Esophagus mucosa (tissue), 1 donor: ENCODE measurements around the gene BPTF. TPM values are rescaled to one million over a fixed set of nuclear protein-coding genes. Genes with fewer than 3 reads are reported as not detected.
"Not testable (repeated sequence)": the region's sequence is repeated elsewhere in the genome, so short reads cannot be mapped to it uniquely, and the experiment has no call there.

Experiments used
- ATAC-seq: fragments of 200-7000 bp; cut with Tn5 transposase; one replicate; pipeline ENCODE4 v1.9.1; 2020
- total RNA-seq: library from RNA; stranded (reverse); gene quantifications from one replicate; pipeline ENCODE4 v1.2.4, GENCODE V29; 2023
- donor health status: DM: yes; HTN: yes; CAD: no.

Gene BPTF
- total RNA-seq, 1 donor from 2014 or later: 47.8 TPM

- ATAC-seq: no peak
Measured at GRCh38 chr17:67836205-67836987, 11.1 kb downstream of the BPTF start.

DNA sequence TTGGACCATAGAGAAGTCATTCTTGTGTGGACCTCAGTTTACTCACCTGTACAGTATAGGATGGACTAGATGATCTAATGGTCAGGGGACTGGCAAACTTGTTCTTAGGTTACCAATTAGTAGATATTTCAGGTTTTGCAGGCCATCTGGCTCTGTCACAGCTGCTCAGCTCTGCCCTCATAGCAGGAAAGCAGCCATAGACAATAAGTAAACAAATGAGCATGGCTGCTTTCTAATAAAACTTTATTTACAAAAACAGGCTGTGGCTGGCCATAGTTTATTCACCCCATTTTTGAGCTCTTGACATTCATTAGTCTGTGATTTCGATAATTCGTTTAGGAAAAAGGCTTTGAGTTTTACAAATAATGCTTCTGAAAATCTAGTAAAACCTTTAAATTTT, 12.7 kb downstream of the BPTF start:
- peak; percentile 49 for ATAC-seq

GRCh38 chr17:67838538-67838937, 13.2 kb downstream of the BPTF start:
- ATAC-seq: no peak

DNA sequence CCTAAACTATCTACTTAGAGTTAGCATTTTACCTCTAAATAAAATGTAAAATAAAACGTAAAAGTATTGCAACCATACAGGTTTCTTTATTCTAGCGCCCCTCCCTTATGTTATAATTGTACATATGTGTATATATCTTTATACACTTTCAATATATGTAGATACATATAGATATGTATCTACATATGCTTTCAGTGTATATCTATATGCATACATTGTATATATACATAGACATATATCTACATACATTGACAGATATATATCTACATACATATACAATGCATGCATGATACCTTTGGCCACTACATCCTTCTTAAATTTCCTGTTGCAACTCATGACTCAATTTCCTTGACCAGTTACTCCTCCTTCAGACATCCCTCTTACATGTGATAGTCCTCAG, 16.7 kb downstream of the BPTF start:
- no peak for ATAC-seq

GRCh38 chr17:67842648-67843047, 17.3 kb downstream of the BPTF start:
- ATAC-seq: no peak

- ATAC-seq: no peak
Measured at GRCh38 chr17:67845374-67845773, 20.1 kb downstream of the BPTF start.

DNA sequence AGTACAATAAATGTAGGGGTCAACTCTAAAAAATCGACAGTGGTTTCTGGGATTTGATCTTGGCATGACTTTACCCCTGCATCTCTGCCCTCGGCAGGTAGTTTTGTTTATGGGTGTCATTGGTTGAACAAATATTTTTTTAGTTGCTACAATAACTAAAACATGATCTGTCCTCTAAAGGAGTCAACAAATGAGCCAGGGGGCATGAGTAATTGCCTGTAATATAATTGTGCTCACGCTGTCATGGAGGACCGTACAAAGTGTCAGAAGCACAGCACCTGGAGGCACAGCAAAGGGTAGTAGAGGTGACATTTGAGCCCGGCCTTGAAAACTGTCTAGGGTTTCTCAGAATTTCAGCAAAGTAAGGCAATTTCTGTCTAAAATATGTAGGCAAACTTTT, 22.9 kb downstream of the BPTF start:
- not testable (repeated sequence) for ATAC-seq

GRCh38 chr17:67848846-67849245, 23.5 kb downstream of the BPTF start:
- not testable (repeated sequence) for ATAC-seq

- no peak for ATAC-seq
Measured at GRCh38 chr17:67850991-67851631, 25.8 kb downstream of the BPTF start.

DNA sequence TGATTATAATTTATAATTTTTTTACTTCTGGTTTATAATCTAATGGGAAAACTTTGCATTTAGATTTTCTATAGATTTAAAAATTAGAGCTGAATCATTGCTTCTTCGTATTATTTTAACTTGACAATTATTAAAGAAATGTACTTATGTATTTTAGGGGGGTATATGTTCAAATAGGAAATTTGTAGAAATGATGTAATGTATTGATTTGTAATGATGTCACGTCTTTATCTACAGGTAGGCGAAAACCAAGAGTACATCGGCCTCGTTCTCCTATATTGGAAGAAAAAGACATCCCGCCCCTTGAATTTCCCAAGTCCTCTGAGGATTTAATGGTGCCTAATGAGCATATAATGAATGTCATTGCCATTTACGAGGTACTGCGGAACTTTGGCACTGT, 28.4 kb downstream of the BPTF start:
- ATAC-seq: no peak

- no peak for ATAC-seq
Measured at GRCh38 chr17:67854378-67854777, 29.1 kb downstream of the BPTF start.

DNA sequence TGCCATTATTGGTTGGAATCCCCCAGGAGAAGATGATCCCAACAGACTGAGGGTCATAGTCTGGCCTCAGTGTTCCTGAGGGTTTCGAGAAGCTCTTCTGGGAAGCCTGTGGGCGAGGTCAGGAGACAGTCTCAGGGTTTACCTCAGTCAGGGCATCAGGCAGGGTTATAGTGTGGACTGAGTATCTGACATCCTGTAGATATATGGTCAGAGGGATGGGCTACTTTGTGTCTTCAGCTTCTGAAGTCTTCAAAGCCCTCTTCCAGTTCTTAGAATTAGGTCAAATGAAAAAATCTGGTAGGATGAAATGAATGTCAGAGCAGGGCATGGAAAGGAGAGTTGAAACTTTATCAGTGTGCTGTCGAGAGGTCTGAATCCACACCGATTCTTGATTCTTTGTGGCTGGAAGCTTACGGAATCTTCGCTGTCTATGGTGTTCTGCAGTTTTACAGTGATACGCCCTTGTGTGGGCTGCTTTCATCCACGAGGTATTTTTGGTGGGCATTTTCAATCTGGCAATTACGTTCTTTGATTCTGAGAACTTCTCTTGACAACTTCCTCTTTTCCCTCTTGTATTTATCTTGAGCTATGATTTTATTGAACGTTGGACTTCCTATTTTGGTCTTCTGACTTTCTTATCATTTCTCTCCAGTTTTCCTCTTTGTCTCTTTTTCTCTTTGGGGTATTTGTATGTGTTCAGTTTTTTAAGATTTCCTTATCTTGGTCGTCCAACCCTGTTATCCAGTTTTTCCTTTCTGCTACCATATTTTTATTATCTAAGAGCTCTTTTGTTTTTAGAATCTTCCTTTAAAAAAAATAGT, 30.4 kb downstream of the BPTF start:
- no peak for ATAC-seq

GRCh38 chr17:67856402-67856801, 31.1 kb downstream of the BPTF start:
- ATAC-seq: not testable (repeated sequence)

- ATAC-seq: no peak
Measured at GRCh38 chr17:67862614-67863217, 37.4 kb downstream of the BPTF start.

GRCh38 chr17:67863624-67864247, 38.4 kb downstream of the BPTF start:
- ATAC-seq: no peak

DNA sequence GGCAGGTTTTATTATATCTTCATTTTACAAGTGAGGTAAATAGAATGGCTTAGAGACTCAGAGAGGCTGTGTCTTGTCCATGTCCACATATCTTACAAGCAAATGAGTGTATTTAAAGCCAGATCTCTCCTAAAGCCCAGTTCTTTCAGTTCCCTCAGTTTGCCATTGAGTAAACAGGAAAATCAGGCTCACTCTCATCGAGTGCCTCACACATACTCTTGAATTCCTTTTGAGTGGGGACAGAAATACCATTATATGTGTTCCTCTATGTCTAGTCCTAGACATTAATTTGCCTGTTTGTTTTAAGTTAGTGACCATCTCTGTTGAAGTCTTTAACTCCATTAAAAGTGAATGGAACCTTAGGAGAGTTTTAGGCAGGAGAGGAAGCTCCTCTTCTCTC, 40.1 kb downstream of the BPTF start:
- ATAC-seq: no peak

GRCh38 chr17:67867591-67867990, 42.3 kb downstream of the BPTF start:
- ATAC-seq: no peak

DNA sequence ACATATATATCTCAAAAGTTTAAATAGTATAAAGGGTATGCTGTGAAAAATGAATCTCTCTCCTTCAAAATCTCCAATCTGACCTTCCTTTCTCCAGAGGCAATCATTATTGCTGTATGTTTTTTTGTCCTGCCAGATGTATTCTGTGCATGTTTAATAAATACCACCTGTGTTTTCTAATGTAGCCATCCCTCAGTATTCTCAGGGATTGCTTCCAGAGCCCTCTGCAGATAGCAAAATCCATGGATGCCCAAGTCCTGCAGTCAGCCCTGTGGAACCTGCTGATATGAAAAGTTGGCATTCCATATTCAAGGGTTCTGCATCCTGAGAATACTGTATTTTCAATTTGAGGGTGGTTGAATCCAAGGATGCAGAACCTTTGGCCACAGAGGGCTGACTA, 42.9 kb downstream of the BPTF start:
- no peak for ATAC-seq

DNA sequence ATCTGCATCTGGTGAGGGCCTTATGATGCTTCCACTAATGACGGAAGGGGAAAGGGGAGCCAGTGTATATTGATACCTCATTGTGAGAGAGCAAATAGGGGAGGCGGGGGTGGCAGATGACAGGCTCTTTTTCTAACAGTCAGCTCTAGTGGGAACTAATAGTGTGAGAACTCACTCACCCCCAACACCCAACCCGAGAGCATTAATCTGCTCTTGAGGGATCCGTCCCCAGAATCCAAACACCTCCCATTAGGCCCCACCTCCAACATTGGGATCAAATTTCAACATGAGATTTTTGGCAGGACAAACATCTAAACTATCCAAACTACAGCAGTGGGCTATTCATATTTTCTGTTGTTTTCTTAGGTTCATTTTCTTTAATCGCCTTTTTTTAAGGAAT, 54.4 kb downstream of the BPTF start:
- ATAC-seq: no peak

DNA sequence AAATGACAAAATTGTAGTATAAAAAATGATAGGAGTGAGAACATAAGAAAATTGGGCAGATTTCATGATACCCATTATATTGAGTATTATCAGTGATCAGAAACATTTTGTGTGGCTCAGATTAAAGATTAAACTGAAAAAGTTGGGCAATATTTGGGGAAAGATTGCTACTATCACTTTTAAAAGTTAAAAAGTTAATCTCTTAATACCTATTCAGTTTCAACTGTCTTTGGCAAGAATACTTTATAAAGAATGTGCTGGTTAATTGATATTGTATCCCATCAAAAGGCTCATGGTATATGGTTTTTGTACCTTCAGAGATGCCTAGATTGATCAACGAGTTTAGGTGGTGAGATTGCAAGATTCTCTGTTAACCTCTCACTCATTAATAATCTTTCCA, 55.8 kb downstream of the BPTF start:
- no peak for ATAC-seq

DNA sequence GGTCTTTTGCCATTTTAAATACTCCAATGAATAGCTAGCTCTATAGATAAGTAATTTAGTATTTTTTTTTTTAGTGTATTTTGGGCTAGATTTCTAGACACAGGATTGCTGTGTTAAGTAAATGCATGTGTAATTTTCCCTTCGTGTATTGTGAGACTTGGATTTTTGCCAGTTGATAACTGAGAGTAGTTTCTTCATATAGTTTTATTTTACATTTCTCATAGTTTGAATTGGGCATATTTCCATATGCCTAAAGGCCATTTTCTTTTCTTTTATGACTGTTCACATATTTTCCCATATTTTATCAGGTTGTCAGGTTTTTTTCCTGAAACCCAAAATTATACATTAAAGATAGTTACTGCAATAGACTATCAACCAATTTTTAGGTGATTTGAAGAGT, 59.4 kb downstream of the BPTF start:
- no peak for ATAC-seq

- ATAC-seq: no peak
Measured at GRCh38 chr17:67891481-67892119, 66.3 kb downstream of the BPTF start.
